K562 (cell line): ENCODE results near the gene GIPR. TPM values are rescaled to one million over a fixed set of nuclear protein-coding genes. Genes with fewer than 3 reads are reported as not detected.

Experiments used
- CBX2 ChIP-seq: fragments of 200-600 bp; sonication (generic); IDR thresholded peaks from one replicate; pipeline ENCODE4 v1.6.1; 2012; ENCODE audit warnings: mild to moderate bottlenecking, low read length, inconsistent platforms; ENCODE audit not compliant: insufficient read depth, poor library complexity, severe bottlenecking
- CBX3 ChIP-seq, 2 experiments: IDR thresholded peaks; 1 replicate in 1 of 2; 2 replicates in 1 of 2; pipeline ENCODE4 v1.6.1; 2012; ENCODE audit warnings: inconsistent platforms in 2 of 2, low read length in 2 of 2, borderline replicate concordance in 1 of 2, control low read depth in 1 of 2
- E2F6 ChIP-seq, 2 experiments: IDR thresholded peaks; 2 replicates each; pipeline ENCODE4 v1.6.1; 2011; ENCODE audit warnings: borderline replicate concordance in 1 of 2, control low read depth in 1 of 2, low read depth in 1 of 2, low read length in 1 of 2, mild to moderate bottlenecking in 1 of 2, mixed read lengths in 1 of 2, moderate library complexity in 1 of 2; ENCODE audit not compliant: insufficient read depth in 1 of 2, insufficient read length in 1 of 2, poor library complexity in 1 of 2, severe bottlenecking in 1 of 2; ENCODE audit errors: extremely low read depth in 1 of 2
- EHMT2 ChIP-seq: fragments of 450-650 bp; IDR thresholded peaks from 2 replicates; pipeline ENCODE4 v1.6.1; 2018; ENCODE audit warnings: antibody characterized with exemption
- ID3 ChIP-seq, 2 experiments: fragments of 250-450 bp in 1 of 2; fragments of 450-650 bp in 1 of 2; sonication (Bioruptor Pico) in 1 of 2; IDR thresholded peaks; 2 replicates each; pipeline versions ENCODE4 v1.6.1 to v1.8.0; 2016 to 2021; ENCODE audit warnings: mild to moderate bottlenecking in 2 of 2, moderate library complexity in 2 of 2, missing compliant biosample characterization in 1 of 2, missing genetic modification characterization in 1 of 2
- LEF1 ChIP-seq: fragments of 450-650 bp; IDR thresholded peaks from 2 replicates; pipeline ENCODE4 v1.6.1; 2016; ENCODE audit warnings: mild to moderate bottlenecking
- MAFF ChIP-seq: IDR thresholded peaks from 2 replicates; pipeline ENCODE4 v1.6.1; 2012; ENCODE audit warnings: low read length, improper control_type of control experiment
- MAZ ChIP-seq, 2 experiments: fragments of 450-650 bp in 1 of 2; sonication (generic) in 1 of 2; formaldehyde crosslinking; IDR thresholded peaks in 1 of 2; conservative IDR thresholded peaks in 1 of 2; 2 replicates each; pipeline versions ENCODE4 v1.4.0 to v1.5.0; 2020; ENCODE audit warnings: mild to moderate bottlenecking in 1 of 2, missing genetic modification reagents in 1 of 2
- PRDM10 ChIP-seq: fragments of 450-650 bp; IDR thresholded peaks from 2 replicates; pipeline ENCODE4 v1.6.1; 2018; ENCODE audit not compliant: partially characterized antibody
- RBFOX2 ChIP-seq: fragments of 200-400 bp; formaldehyde crosslinking; IDR thresholded peaks from 2 replicates; pipeline ENCODE4 v1.6.1; 2017; ENCODE audit warnings: low read depth, mild to moderate bottlenecking, low read length, moderate library complexity
- SMAD1 ChIP-seq: fragments of 150-350 bp; IDR thresholded peaks from 2 replicates; pipeline ENCODE4 v1.6.1; 2014; ENCODE audit warnings: low read length, low read depth; ENCODE audit not compliant: partially characterized antibody
- TFAP4 ChIP-seq: sonication (generic); formaldehyde crosslinking; IDR thresholded peaks from 2 replicates; pipeline ENCODE4 v1.8.0; 2022; ENCODE audit warnings: missing genetic modification reagents, mild to moderate bottlenecking, moderate library complexity, borderline replicate concordance
- XRCC5 ChIP-seq: fragments of 200-400 bp; formaldehyde crosslinking; IDR thresholded peaks from 2 replicates; pipeline ENCODE4 v1.6.1; 2017; ENCODE audit warnings: low read depth, mild to moderate bottlenecking, low read length
- ZBTB5 ChIP-seq: fragments of 450-650 bp; IDR thresholded peaks from 2 replicates; pipeline ENCODE4 v1.6.1; 2017; ENCODE audit warnings: antibody characterized with exemption
- ZNF232 ChIP-seq: sonication (generic); formaldehyde crosslinking; IDR thresholded peaks from 2 replicates; pipeline ENCODE4 v1.8.0; 2022; ENCODE audit warnings: mild to moderate bottlenecking, missing genetic modification reagents
- ZNF316 ChIP-seq: fragments of 450-650 bp; IDR thresholded peaks from 2 replicates; pipeline ENCODE4 v1.6.1; 2016
- polyA plus RNA-seq, 8 experiments: library from polyadenylated mRNA; depleted of rRNA in 4 of 8; stranded (reverse) in 5 of 8; unstranded in 3 of 8; fragments of >200 nt; fragmentation: Nextera tagmentation in 2 of 8; fragmentation: Illumina TruSeq in 1 of 8; extraction: Ambion mirVana in 2 of 8; extraction: Trizol in 1 of 8; gene quantifications; 2 replicates each; pipeline versions ENCODE4 v1.2.1 to v1.2.3, GENCODE V29; 2011 to 2014; ENCODE audit warnings: inconsistent platforms in 1 of 8, missing spikeins in 1 of 8
- total RNA-seq, 7 experiments: library from RNA; depleted of rRNA in 6 of 7; stranded (reverse); fragments of >200 nt in 6 of 7; fragmentation: Illumina TruSeq in 2 of 7; extraction: Trizol in 2 of 7; gene quantifications; 2 replicates each; pipeline versions ENCODE4 v1.2.1 to v1.2.3, GENCODE V29; 2011 to 2021; ENCODE audit warnings: low replicate concordance in 1 of 7

GIPR gene
- total and polyA plus RNA-seq, 9 of the 15 experiments (the other 6 are each of a cell fraction or from before 2014, with no cell fraction given): 2.2 to 26.8 (median 12.7) TPM

GRCh38 chr19:45667620-45668341, at the start of gene GIPR (continued):
- TF ChIP-seq EHMT2 (peak; percentile 78; the same call in 1 of the 2 replicates), LEF1 (no peak), MAZ (CRISPR knock-in tag; conservative IDR thresholded peaks at IDR 0.05 in 1 of 2, IDR thresholded peaks at IDR 0.05 in 1 of 2) (peak; percentile 16 to 70; a peak in 2 of 4 replicates), RBFOX2 (peak; percentile 73), E2F6 (IDR thresholded peaks at IDR 0.05; ENCODE audit: borderline replicate concordance in 1 of 2, extremely low read depth in 1 of 2, insufficient read depth in 1 of 2, insufficient read length in 1 of 2, low read depth in 1 of 2, low read length in 1 of 2, poor library complexity in 1 of 2, severe bottlenecking in 1 of 2) (peak in 1 of 2 experiments; percentile 7), CBX3 (IDR thresholded peaks at IDR 0.05; ENCODE audit: borderline replicate concordance in 1 of 2, low read length in 2 of 2) (peak in 1 of 2 experiments; percentile 53; a peak in 1 of 3 replicates), ZNF232 (CRISPR knock-in tag) (no peak), CBX2 (no peak), ID3 (CRISPR knock-in tag; IDR thresholded peaks at IDR 0.05) (no peak), ID3 (tag; IDR thresholded peaks at IDR 0.05) (peak; percentile 50; the same call in 1 of the 2 replicates), SMAD1 (peak; percentile 58), ZBTB5 (no peak), TFAP4 (peak; percentile 34; the same call in 1 of the 2 replicates), PRDM10 (peak; percentile 29), ZNF316 (peak; percentile 58), XRCC5 (peak; percentile 6; the same call in 1 of the 2 replicates), MAFF (0 out of 2 replicates have a peak, but pooled peaks have one; percentile 28)
